Activated naive CD8-positive, alpha-beta T cell treated with anti-CD3 and anti-CD28 coated beads, Interleukin-2, amount 10 ng/mL, durations not matched to agents 7 days and 5 days (primary cell): Measurements from ENCODE around the gene PCSK5. TPM values are rescaled to one million over a fixed set of nuclear protein-coding genes. Genes with fewer than 3 reads are reported as not detected.
"Not testable (repeated sequence)": the region's sequence is repeated elsewhere in the genome, so short reads cannot be mapped to it uniquely, and the experiment has no call there.

ENCODE experiments used
- ATAC-seq: fragments of 150-1000 bp; cut with Tn5 transposase; one replicate; pipeline ENCODE4 v1.10.0; 2021; ENCODE audit warnings: low read depth, moderate library complexity
- POLR2A ChIA-PET: fragments of 350-600 bp; sonication (Branson Sonifier 250); formaldehyde crosslinking; loops from one replicate; lab custom pipeline; 2021; ENCODE audit warnings: antibody characterized with exemption; lab: Charles Lee
- DNase-seq: peaks from one replicate; pipeline ENCODE4 v3.0.0; 2021
- H3K27ac Mint-ChIP-seq: one replicate; pipeline ENCODE4 v1.8.0; 2022; ENCODE audit warnings: mild to moderate bottlenecking, mixed read lengths
- H3K27me3 Mint-ChIP-seq: one replicate; pipeline ENCODE4 v1.8.0; 2022; ENCODE audit warnings: mild to moderate bottlenecking, moderate library complexity, mixed read lengths
- H3K36me3 Mint-ChIP-seq: one replicate; pipeline ENCODE4 v1.8.0; 2021; ENCODE audit warnings: mild to moderate bottlenecking, mixed read lengths
- H3K4me1 Mint-ChIP-seq: one replicate; pipeline ENCODE4 v1.8.0; 2021; ENCODE audit warnings: mixed read lengths
- H3K4me3 Mint-ChIP-seq: one replicate; pipeline ENCODE4 v1.8.0; 2022; ENCODE audit warnings: mild to moderate bottlenecking, moderate library complexity, mixed read lengths
- H3K9me3 Mint-ChIP-seq: one replicate; pipeline ENCODE4 v1.8.0; 2021; ENCODE audit warnings: mixed read lengths
- total RNA-seq, 2 experiments: library from RNA; stranded (reverse); gene quantifications; one replicate each; pipeline ENCODE4 v1.2.3, GENCODE V29; 2021

PCSK5 gene
- total RNA-seq, 2 experiments from 2014 or later: 6.0 to 7.1 TPM

GRCh38 chr9:75939536-75940111, 49.2 kb downstream of the PCSK5 start:
- peaks cover 9% of the 10 kb centered on the region for H3K36me3 Mint-ChIP-seq

GRCh38 chr9:75941066-75941465, 50.6 kb downstream of the PCSK5 start:
- no peak for DNase-seq

More at GRCh38 chr9:75939536-75940111, 49.2 kb downstream of the PCSK5 start:
- peaks cover 11% of the 10 kb centered on the region for H3K4me1 Mint-ChIP-seq
- no peak for ATAC-seq
- no peaks in the 10 kb centered on the region for H3K9me3 Mint-ChIP-seq
- no peak for DNase-seq
- H3K4me3 Mint-ChIP-seq: no peak overlapping the region
- H3K27ac Mint-ChIP-seq: no peak overlapping the region
- POLR2A ChIA-PET: no interaction called here
- no peaks in the 10 kb centered on the region for H3K27me3 Mint-ChIP-seq

GRCh38 chr9:75941577-75942311, 51.3 kb downstream of the PCSK5 start:
- DNase-seq: no peak
- Mint-ChIP-seq H3K36me3 (peaks cover 13% of the 10 kb centered on the region), H3K4me1 (peaks cover 11% of the 10 kb centered on the region), H3K9me3 (peaks cover 1% of the 10 kb centered on the region), H3K27ac (no peak overlapping the region), H3K4me3 (no peak overlapping the region), H3K27me3 (no peaks in the 10 kb centered on the region)
- POLR2A ChIA-PET: no interaction called here
- no peak for ATAC-seq

More at GRCh38 chr9:75941066-75941465, 50.6 kb downstream of the PCSK5 start:
- POLR2A ChIA-PET: no interaction called here
- ATAC-seq: no peak
- no peak overlapping the region for H3K27ac Mint-ChIP-seq
- no peak overlapping the region for H3K4me3 Mint-ChIP-seq
- no peaks in the 10 kb centered on the region for H3K27me3 Mint-ChIP-seq
- H3K36me3 Mint-ChIP-seq: peaks cover 13% of the 10 kb centered on the region
- peaks cover 11% of the 10 kb centered on the region for H3K4me1 Mint-ChIP-seq
- peaks cover 1% of the 10 kb centered on the region for H3K9me3 Mint-ChIP-seq

GRCh38 chr9:75946766-75947165, 56.3 kb downstream of the PCSK5 start:
- no peak for ATAC-seq
- Mint-ChIP-seq H3K4me3 (no peak overlapping the region), H3K27ac (no peak overlapping the region), H3K4me1 (no peaks in the 10 kb centered on the region), H3K9me3 (peaks cover 1% of the 10 kb centered on the region), H3K36me3 (peaks cover 10% of the 10 kb centered on the region), H3K27me3 (no peaks in the 10 kb centered on the region)
- no peak for DNase-seq
- POLR2A ChIA-PET: no interaction called here

- ATAC-seq (no peak), DNase-seq (no peak)
Measured at GRCh38 chr9:75947233-75947632, 56.8 kb downstream of the PCSK5 start.

GRCh38 chr9:75950998-75951397, 60.5 kb downstream of the PCSK5 start:
- Mint-ChIP-seq H3K36me3 (peaks cover 10% of the 10 kb centered on the region), H3K4me3 (no peak overlapping the region), H3K27me3 (no peaks in the 10 kb centered on the region), H3K9me3 (no peaks in the 10 kb centered on the region), H3K27ac (no peak overlapping the region), H3K4me1 (no peaks in the 10 kb centered on the region)
- no peak for DNase-seq
- no peak for ATAC-seq
- POLR2A ChIA-PET: no interaction called here

More at GRCh38 chr9:75947233-75947632, 56.8 kb downstream of the PCSK5 start:
- Mint-ChIP-seq H3K4me1 (no peaks in the 10 kb centered on the region), H3K27me3 (no peaks in the 10 kb centered on the region), H3K4me3 (no peak overlapping the region), H3K27ac (no peak overlapping the region), H3K36me3 (peaks cover 10% of the 10 kb centered on the region), H3K9me3 (peaks cover 1% of the 10 kb centered on the region)
- POLR2A ChIA-PET: no interaction called here

GRCh38 chr9:75953218-75953617, 62.7 kb downstream of the PCSK5 start:
- DNase-seq (no peak), ATAC-seq (no peak)
- POLR2A ChIA-PET: no interaction called here
- Mint-ChIP-seq H3K4me1 (no peaks in the 10 kb centered on the region), H3K27ac (no peak overlapping the region), H3K4me3 (no peak overlapping the region), H3K9me3 (no peaks in the 10 kb centered on the region), H3K27me3 (no peaks in the 10 kb centered on the region), H3K36me3 (peaks cover 9% of the 10 kb centered on the region)

- no peak for ATAC-seq
- Mint-ChIP-seq H3K4me3 (no peak overlapping the region), H3K9me3 (no peaks in the 10 kb centered on the region), H3K27ac (no peak overlapping the region), H3K4me1 (no peaks in the 10 kb centered on the region), H3K36me3 (peaks cover 4% of the 10 kb centered on the region), H3K27me3 (no peaks in the 10 kb centered on the region)
- POLR2A ChIA-PET: no interaction called here
- no peak for DNase-seq
Measured at GRCh38 chr9:75956161-75956560, 65.7 kb downstream of the PCSK5 start.

- H3K27me3 Mint-ChIP-seq: no peaks in the 10 kb centered on the region
- peaks cover 6% of the 10 kb centered on the region for H3K4me1 Mint-ChIP-seq
- POLR2A ChIA-PET: no interaction called here
- peaks cover 4% of the 10 kb centered on the region for H3K36me3 Mint-ChIP-seq
- ATAC-seq (no peak), DNase-seq (no peak)
- no peak overlapping the region for H3K4me3 Mint-ChIP-seq
- H3K27ac Mint-ChIP-seq: no peak overlapping the region
- H3K9me3 Mint-ChIP-seq: no peaks in the 10 kb centered on the region
Measured at GRCh38 chr9:75957116-75957515, 66.6 kb downstream of the PCSK5 start.

GRCh38 chr9:75958226-75958625, 67.8 kb downstream of the PCSK5 start:
- POLR2A ChIA-PET: no interaction called here
- DNase-seq (no peak), ATAC-seq (no peak)
- Mint-ChIP-seq H3K36me3 (peaks cover 2% of the 10 kb centered on the region), H3K27me3 (no peaks in the 10 kb centered on the region), H3K4me3 (no peak overlapping the region), H3K27ac (no peak overlapping the region), H3K4me1 (peaks cover 12% of the 10 kb centered on the region), H3K9me3 (no peaks in the 10 kb centered on the region)

GRCh38 chr9:75960551-75960950, 70.1 kb downstream of the PCSK5 start:
- Mint-ChIP-seq H3K9me3 (no peaks in the 10 kb centered on the region), H3K4me3 (no peak overlapping the region), H3K27me3 (no peaks in the 10 kb centered on the region), H3K4me1 (peaks cover 12% of the 10 kb centered on the region), H3K36me3 (peaks cover 2% of the 10 kb centered on the region), H3K27ac (no peak overlapping the region)
- no peak for ATAC-seq
- POLR2A ChIA-PET: no interaction called here
- DNase-seq: no peak

- ATAC-seq (no peak), DNase-seq (no peak)
- Mint-ChIP-seq H3K27me3 (no peaks in the 10 kb centered on the region), H3K4me3 (no peak overlapping the region), H3K27ac (peak overlapping the region; percentile 23), H3K4me1 (peaks cover 12% of the 10 kb centered on the region), H3K9me3 (no peaks in the 10 kb centered on the region), H3K36me3 (peaks cover 2% of the 10 kb centered on the region)
- POLR2A ChIA-PET: no interaction called here
Measured at GRCh38 chr9:75962013-75962661, 71.7 kb downstream of the PCSK5 start.

- no peaks in the 10 kb centered on the region for H3K9me3 Mint-ChIP-seq
- DNase-seq (no peak), ATAC-seq (peak; percentile 39)
- H3K27me3 Mint-ChIP-seq: no peaks in the 10 kb centered on the region
- peaks cover 12% of the 10 kb centered on the region for H3K4me1 Mint-ChIP-seq
- POLR2A ChIA-PET: no interaction called here
- no peak overlapping the region for H3K4me3 Mint-ChIP-seq
- H3K27ac Mint-ChIP-seq: no peak overlapping the region
- H3K36me3 Mint-ChIP-seq: peaks cover 2% of the 10 kb centered on the region
Measured at GRCh38 chr9:75962662-75963036, 72.2 kb downstream of the PCSK5 start.

GRCh38 chr9:75963321-75963720, 72.8 kb downstream of the PCSK5 start:
- H3K9me3 Mint-ChIP-seq, DNase-seq, H3K27ac Mint-ChIP-seq, POLR2A ChIA-PET, H3K36me3 Mint-ChIP-seq, ATAC-seq, H3K4me3 Mint-ChIP-seq, H3K27me3 Mint-ChIP-seq: not testable (repeated sequence)
- peaks cover 12% of the 10 kb centered on the region for H3K4me1 Mint-ChIP-seq
